Measurements from ENCODE around the gene MYO1F.

Gene MYO1F

GRCh38 chr19:8592231-8593009 is 15.2 kb upstream of the MYO1F start:
- H3K9me3 ChIP-seq (ENCODE audit: low read length): 0 out of 2 replicates have a peak, but pooled peaks cover 3% of the 10 kb centered on the region
- H3K9me2 ChIP-seq (ENCODE audit: low read depth, low read length): no peaks in the 10 kb centered on the region
- no peak overlapping the region for H3K9ac ChIP-seq (ENCODE audit: low read length)
- H4K20me1 ChIP-seq (ENCODE audit: insufficient read depth, low read length): no peaks in the 10 kb centered on the region
- no peaks in the 10 kb centered on the region for H3K36me3 ChIP-seq (ENCODE audit: insufficient read depth, low read length)
- TF ChIP-seq CTCF (IDR thresholded peaks at IDR 0.05; ENCODE audit: low read length) (no peak), EZH2 (IDR thresholded peaks at IDR 0.05; ENCODE audit: borderline replicate concordance, low read length) (no peak)
- no peaks in the 10 kb centered on the region; the same call in 1 of the 2 replicates for H3K27me3 ChIP-seq (ENCODE audit: insufficient read depth, low read length)
- H3K4me1 ChIP-seq (ENCODE audit: insufficient read depth, low read length, severe bottlenecking): no peaks in the 10 kb centered on the region
- no peaks in the 10 kb centered on the region for H3K79me2 ChIP-seq (ENCODE audit: insufficient read depth, low read length)
- no peak overlapping the region for H3K4me2 ChIP-seq (ENCODE audit: low read length)
- H3K27ac ChIP-seq (ENCODE audit: low read depth, low read length, poor library complexity, severe bottlenecking): no peak overlapping the region
- H3F3A ChIP-seq (ENCODE audit: insufficient read depth, low read length): no peaks in the 10 kb centered on the region
- H2AFZ ChIP-seq (ENCODE audit: low read length): no peak overlapping the region
- H3K4me3 ChIP-seq (ENCODE audit: low read depth, low read length, poor library complexity, severe bottlenecking): no peak overlapping the region

- no peaks in the 10 kb centered on the region for H3K79me2 ChIP-seq (ENCODE audit: insufficient read depth, low read length)
- no peaks in the 10 kb centered on the region for H3K4me1 ChIP-seq (ENCODE audit: insufficient read depth, low read length, severe bottlenecking)
- H4K20me1 ChIP-seq (ENCODE audit: insufficient read depth, low read length): no peaks in the 10 kb centered on the region
- no peak overlapping the region for H3K27ac ChIP-seq (ENCODE audit: low read depth, low read length, poor library complexity, severe bottlenecking)
- no peak overlapping the region for H3K4me3 ChIP-seq (ENCODE audit: low read depth, low read length, poor library complexity, severe bottlenecking)
- no peaks in the 10 kb centered on the region for H3K27me3 ChIP-seq (ENCODE audit: insufficient read depth, low read length)
- H3K9me3 ChIP-seq (ENCODE audit: low read length): 0 out of 2 replicates have a peak, but pooled peaks cover 3% of the 10 kb centered on the region
- no peak overlapping the region for H2AFZ ChIP-seq (ENCODE audit: low read length)
- no peaks in the 10 kb centered on the region for H3K9me2 ChIP-seq (ENCODE audit: low read depth, low read length)
- H3K36me3 ChIP-seq (ENCODE audit: insufficient read depth, low read length): no peaks in the 10 kb centered on the region
- TF ChIP-seq CTCF (IDR thresholded peaks at IDR 0.05; ENCODE audit: low read length) (no peak), EZH2 (IDR thresholded peaks at IDR 0.05; ENCODE audit: borderline replicate concordance, low read length) (no peak)
- no peak overlapping the region for H3K4me2 ChIP-seq (ENCODE audit: low read length)
- H3K9ac ChIP-seq (ENCODE audit: low read length): no peak overlapping the region
- no peaks in the 10 kb centered on the region for H3F3A ChIP-seq (ENCODE audit: insufficient read depth, low read length)
These were observed 12.0 kb upstream of the MYO1F start for GRCh38 chr19:8589177-8589714.

GRCh38 chr19:8585894-8586750 is 8.9 kb upstream of the MYO1F start:
- Histone ChIP-seq H3K27me3 (ENCODE audit: insufficient read depth, low read length) (no peaks in the 10 kb centered on the region), H3K9me2 (ENCODE audit: low read depth, low read length) (no peaks in the 10 kb centered on the region), H3K27ac (ENCODE audit: low read depth, low read length, poor library complexity, severe bottlenecking) (no peak overlapping the region), H3K4me3 (ENCODE audit: low read depth, low read length, poor library complexity, severe bottlenecking) (no peak overlapping the region), H3K4me1 (ENCODE audit: insufficient read depth, low read length, severe bottlenecking) (no peaks in the 10 kb centered on the region), H3K36me3 (ENCODE audit: insufficient read depth, low read length) (no peaks in the 10 kb centered on the region), H3K4me2 (ENCODE audit: low read length) (no peak overlapping the region), H3K9me3 (ENCODE audit: low read length) (no peaks in the 10 kb centered on the region), H3K79me2 (ENCODE audit: insufficient read depth, low read length) (no peaks in the 10 kb centered on the region), H3K9ac (ENCODE audit: low read length) (no peak overlapping the region), H2AFZ (ENCODE audit: low read length) (no peak overlapping the region), H4K20me1 (ENCODE audit: insufficient read depth, low read length) (no peaks in the 10 kb centered on the region), H3F3A (ENCODE audit: insufficient read depth, low read length) (no peaks in the 10 kb centered on the region)
- TF ChIP-seq EZH2 (IDR thresholded peaks at IDR 0.05; ENCODE audit: borderline replicate concordance, low read length) (no peak), CTCF (IDR thresholded peaks at IDR 0.05; ENCODE audit: low read length) (peak; percentile 67)

All from OCI-LY1 (cell line).